Measurements from ENCODE around the gene GNL2. TPM values are rescaled to one million over a fixed set of nuclear protein-coding genes. Genes with fewer than 3 reads are reported as not detected.

Gene GNL2
- total and polyA plus RNA-seq, 9 of the 15 experiments (the other 6 are each of a cell fraction or from before 2014, with no cell fraction given), result 156 to 371 (median 263) TPM

GRCh38 chr1:37556712-37557196, 39.0 kb downstream of the GNL2 start, which contains the start of gene DNALI1 (continued):
- TF ChIP-seq HNRNPUL1 (IDR thresholded peaks at IDR 0.05; ENCODE audit: low read length) (no peak), SREBF2 (CRISPR knock-in tag; IDR thresholded peaks at IDR 0.05) (no peak), ATF1 (CRISPR knock-in tag; IDR thresholded peaks at IDR 0.05) (no peak), ATF1 (tag; IDR thresholded peaks at IDR 0.05) (0 out of 2 replicates have a peak, but pooled peaks have one; percentile 7), GATA2 (CRISPR knock-in tag; IDR thresholded peaks at IDR 0.05) (no peak), POLR2H (tag; IDR thresholded peaks at IDR 0.05; ENCODE audit: low read depth) (no peak), ZNF318 (IDR thresholded peaks at IDR 0.05; ENCODE audit: borderline replicate concordance in 1 of 2, low read depth in 1 of 2) (no peak), YBX1 (IDR thresholded peaks at IDR 0.05) (no peak), FOXP4 (CRISPR knock-in tag; IDR thresholded peaks at IDR 0.05; ENCODE audit: borderline replicate concordance) (0 out of 2 replicates have a peak, but pooled peaks have one; percentile 31), ZNF740 (CRISPR knock-in tag; IDR thresholded peaks at IDR 0.05) (no peak), ZNF740 (tag; IDR thresholded peaks at IDR 0.05) (no peak), HES1 (IDR thresholded peaks at IDR 0.05; ENCODE audit: low read depth) (no peak), FOXP1 (CRISPR knock-in tag; IDR thresholded peaks at IDR 0.05) (no peak), SP1 (CRISPR knock-in tag; IDR thresholded peaks at IDR 0.05) (peak; percentile 36; the same call in 1 of the 2 replicates), CREB5 (CRISPR knock-in tag; IDR thresholded peaks at IDR 0.05) (no peak), GATAD2A (IDR thresholded peaks at IDR 0.05) (no peak)
